ENCODE data around the gene TM2D3.

Gene TM2D3

GRCh38 chr15:101652098-101652785 lies at the start of gene TM2D3:
TM2D3 (minus strand) TSS chr15:101652381; CDS start chr15:101652361, 20 bp downstream.
- POLR2A ChIA-PET: interaction anchor here (0.6 to 2.8 kb wide), 7 partner anchors 11 to 358 kb away, joined by 3 to 11 read pairs (median 3); no protein-coding TSS in a partner anchor
- DNase-seq (ENCODE audit: extremely low spot score): peak; percentile 100
- CTCF ChIA-PET: interaction anchor here (1.0 kb wide), 1 partner anchor 11 kb away, joined by 4 read pairs; no protein-coding TSS in a partner anchor
- TF ChIP-seq ELF4 (IDR thresholded peaks at IDR 0.05) (peak; percentile 76), SUZ12 (IDR thresholded peaks at IDR 0.05) (no peak), FOXM1 (IDR thresholded peaks at IDR 0.05; ENCODE audit: borderline replicate concordance) (no peak), L3MBTL2 (conservative IDR thresholded peaks at IDR 0.05) (peak; percentile 98), SP1 (IDR thresholded peaks at IDR 0.05) (no peak), ARNT (IDR thresholded peaks at IDR 0.05) (peak; percentile 66), FOXK2 (IDR thresholded peaks at IDR 0.05) (no peak), FOXA1 (IDR thresholded peaks at IDR 0.05) (no peak)

- ChIA-PET CTCF (no interaction called here), POLR2A (no interaction called here)
- TF ChIP-seq HDGF (IDR thresholded peaks at IDR 0.05; ENCODE audit: borderline replicate concordance) (no peak), BHLHE40 (IDR thresholded peaks at IDR 0.05; ENCODE audit: borderline replicate concordance) (no peak), ARNT (IDR thresholded peaks at IDR 0.05) (no peak)
- no peak for DNase-seq (ENCODE audit: extremely low spot score)
These were observed 46.1 kb upstream of the TM2D3 start for GRCh38 chr15:101698314-101698713.

- ChIA-PET POLR2A (no interaction called here), CTCF (interaction anchor here (1.1 kb wide), 1 partner anchor 8 kb away, joined by 3 read pairs; no protein-coding TSS in a partner anchor)
- TF ChIP-seq ELF4 (IDR thresholded peaks at IDR 0.05) (no peak), PKNOX1 (IDR thresholded peaks at IDR 0.05) (no peak), SP1 (IDR thresholded peaks at IDR 0.05) (no peak), ARNT (IDR thresholded peaks at IDR 0.05) (no peak), BHLHE40 (IDR thresholded peaks at IDR 0.05; ENCODE audit: borderline replicate concordance) (no peak), TARDBP (IDR thresholded peaks at IDR 0.05) (no peak), HDGF (IDR thresholded peaks at IDR 0.05; ENCODE audit: borderline replicate concordance) (no peak), L3MBTL2 (conservative IDR thresholded peaks at IDR 0.05) (no peak), ZNF384 (IDR thresholded peaks at IDR 0.05) (no peak), SUZ12 (IDR thresholded peaks at IDR 0.05) (no peak), CTBP1 (IDR thresholded peaks at IDR 0.05; ENCODE audit: borderline replicate concordance) (no peak), FOXM1 (IDR thresholded peaks at IDR 0.05; ENCODE audit: borderline replicate concordance) (no peak), FOXK2 (IDR thresholded peaks at IDR 0.05) (no peak), FOXA1 (IDR thresholded peaks at IDR 0.05) (no peak)
- DNase-seq (ENCODE audit: extremely low spot score): no peak
These were observed 45.3 kb upstream of the TM2D3 start for GRCh38 chr15:101697488-101697887.

GRCh38 chr15:101696829-101697228 lies 44.6 kb upstream of the TM2D3 start:
- no peak for TF ChIP-seq FOXK2 (IDR thresholded peaks at IDR 0.05)
- TF ChIP-seq NFRKB (IDR thresholded peaks at IDR 0.05): no peak
- TF ChIP-seq BHLHE40 (IDR thresholded peaks at IDR 0.05; ENCODE audit: borderline replicate concordance): no peak
- TF ChIP-seq PKNOX1 (IDR thresholded peaks at IDR 0.05): no peak
- no peak for TF ChIP-seq TARDBP (IDR thresholded peaks at IDR 0.05)
- TF ChIP-seq SUZ12 (IDR thresholded peaks at IDR 0.05): no peak
- TF ChIP-seq ARNT (IDR thresholded peaks at IDR 0.05): no peak
- no peak for TF ChIP-seq ELF4 (IDR thresholded peaks at IDR 0.05)
- TF ChIP-seq CTBP1 (IDR thresholded peaks at IDR 0.05; ENCODE audit: borderline replicate concordance): no peak
- no peak for TF ChIP-seq LEF1 (IDR thresholded peaks at IDR 0.05; ENCODE audit: borderline replicate concordance)
- no peak for TF ChIP-seq HDGF (IDR thresholded peaks at IDR 0.05; ENCODE audit: borderline replicate concordance)
- no peak for TF ChIP-seq ZNF384 (IDR thresholded peaks at IDR 0.05)
- TF ChIP-seq L3MBTL2 (conservative IDR thresholded peaks at IDR 0.05): no peak
- TF ChIP-seq FOXM1 (IDR thresholded peaks at IDR 0.05; ENCODE audit: borderline replicate concordance): no peak
- CTCF ChIA-PET: interaction anchor here (1.1 kb wide), 1 partner anchor 9 kb away, joined by 3 read pairs; no protein-coding TSS in a partner anchor
- POLR2A ChIA-PET: no interaction called here
- DNase-seq (ENCODE audit: extremely low spot score): no peak

GRCh38 chr15:101694261-101694660 lies 42.1 kb upstream of the TM2D3 start:
- POLR2A ChIA-PET: no interaction called here
- no peak for DNase-seq (ENCODE audit: extremely low spot score)
- CTCF ChIA-PET: no interaction called here

GRCh38 chr15:101692801-101693598 lies 40.8 kb upstream of the TM2D3 start:
- no peak for TF ChIP-seq CTBP1 (IDR thresholded peaks at IDR 0.05; ENCODE audit: borderline replicate concordance)
- TF ChIP-seq SP1 (IDR thresholded peaks at IDR 0.05): no peak
- no peak for TF ChIP-seq BHLHE40 (IDR thresholded peaks at IDR 0.05; ENCODE audit: borderline replicate concordance)
- no peak for TF ChIP-seq NFRKB (IDR thresholded peaks at IDR 0.05)
- no peak for TF ChIP-seq SUZ12 (IDR thresholded peaks at IDR 0.05)
- no peak for TF ChIP-seq ELF4 (IDR thresholded peaks at IDR 0.05)
- TF ChIP-seq FOXK2 (IDR thresholded peaks at IDR 0.05): no peak
- no peak for TF ChIP-seq L3MBTL2 (conservative IDR thresholded peaks at IDR 0.05)
- TF ChIP-seq ARNT (IDR thresholded peaks at IDR 0.05): no peak
- TF ChIP-seq FOXA1 (IDR thresholded peaks at IDR 0.05): no peak
- TF ChIP-seq PKNOX1 (IDR thresholded peaks at IDR 0.05): no peak
- no peak for TF ChIP-seq FOXM1 (IDR thresholded peaks at IDR 0.05; ENCODE audit: borderline replicate concordance)
- TF ChIP-seq HDGF (IDR thresholded peaks at IDR 0.05; ENCODE audit: borderline replicate concordance): no peak
- TF ChIP-seq ZNF384 (IDR thresholded peaks at IDR 0.05): no peak
- TF ChIP-seq TARDBP (IDR thresholded peaks at IDR 0.05): no peak
- no peak for TF ChIP-seq LEF1 (IDR thresholded peaks at IDR 0.05; ENCODE audit: borderline replicate concordance)
- DNase-seq (ENCODE audit: extremely low spot score): no peak
- POLR2A ChIA-PET: no interaction called here
- CTCF ChIA-PET: no interaction called here

More at GRCh38 chr15:101694261-101694660, 42.1 kb upstream of the TM2D3 start:
- TF ChIP-seq CTBP1 (IDR thresholded peaks at IDR 0.05; ENCODE audit: borderline replicate concordance) (no peak), HDGF (IDR thresholded peaks at IDR 0.05; ENCODE audit: borderline replicate concordance) (no peak), NFRKB (IDR thresholded peaks at IDR 0.05) (no peak), FOXM1 (IDR thresholded peaks at IDR 0.05; ENCODE audit: borderline replicate concordance) (no peak), FOXK2 (IDR thresholded peaks at IDR 0.05) (no peak), ARNT (IDR thresholded peaks at IDR 0.05) (no peak), SUZ12 (IDR thresholded peaks at IDR 0.05) (no peak), L3MBTL2 (conservative IDR thresholded peaks at IDR 0.05) (no peak), BHLHE40 (IDR thresholded peaks at IDR 0.05; ENCODE audit: borderline replicate concordance) (no peak), TARDBP (IDR thresholded peaks at IDR 0.05) (no peak), SP1 (IDR thresholded peaks at IDR 0.05) (no peak)

All from HEK293T (cell line).